ENCODE measurements around the gene IFNG-AS1. TPM values are rescaled to one million over a fixed set of nuclear protein-coding genes. Genes with fewer than 3 reads are reported as not detected.

Gene IFNG-AS1
- total RNA-seq, 1 experiment from 2014 or later: not detected

GRCh38 chr12:68048648-68049297 is 59.5 kb downstream of the IFNG-AS1 start:
- Histone ChIP-seq H4K20me1 (ENCODE audit: insufficient read depth) (no peaks in the 10 kb centered on the region), H3K9me2 (ENCODE audit: insufficient read depth) (no peaks in the 10 kb centered on the region), H3K4me1 (ENCODE audit: control insufficient read depth in 1 of 2, insufficient read depth in 2 of 2, low read length in 2 of 2) (no peaks in the 10 kb centered on the region), H3K27ac (ENCODE audit: low read depth, low read length) (no peak overlapping the region), H3K4me2 (ENCODE audit: low read length) (no peak overlapping the region), H3K79me2 (ENCODE audit: insufficient read depth, low read length) (no peaks in the 10 kb centered on the region), H3K9me3 (ENCODE audit: control insufficient read depth in 1 of 2, insufficient read depth in 1 of 2, low read depth in 1 of 2, low read length in 2 of 2) (no peaks in the 10 kb centered on the region), H3K36me3 (ENCODE audit: control insufficient read depth in 1 of 2, insufficient read depth in 2 of 2, low read length in 2 of 2) (no peaks in the 10 kb centered on the region), H3K9ac (ENCODE audit: low read length) (no peak overlapping the region), H2AFZ (ENCODE audit: low read depth, low read length, poor library complexity, severe bottlenecking) (no peak overlapping the region), H3K4me3 (replicated peaks in 1 of 2; ENCODE audit: low read depth in 1 of 2, low read length in 2 of 2) (no peak overlapping the region), H3K27me3 (ENCODE audit: insufficient read depth, low read length) (no peaks in the 10 kb centered on the region)
- BruUV-seq (replicated peaks): no TSS peak
- ChIA-PET POLR2A (no interaction called here), CTCF (interaction anchor here (1.5 to 1.6 kb wide), 2 partner anchors 8 to 110 kb away, joined by 3 to 6 read pairs; no protein-coding TSS in a partner anchor), RAD21 (ENCODE audit: low non-redundant PET in 1 of 2, low total read pairs in 2 of 2, uncharacterized antibody in 2 of 2, unreplicated experiment in 2 of 2) (no interaction called here)
- no peak for ATAC-seq
- intact Hi-C loops (cut with micrococcal nuclease): loop anchor here (10.0 kb wide), 1 partner anchor 1026 kb away; no protein-coding TSS in a partner anchor
- no peak for DNase-seq (ENCODE audit: low read depth, low spot score)
- no peak for TF ChIP-seq FOSL1 (IDR thresholded peaks at IDR 0.05; ENCODE audit: low read depth)
- no peak for TF ChIP-seq EGR1 (IDR thresholded peaks at IDR 0.05; ENCODE audit: low read depth)

- no peak for ATAC-seq
- H2AFZ ChIP-seq (ENCODE audit: low read depth, low read length, poor library complexity, severe bottlenecking): no peak overlapping the region
- ChIA-PET POLR2A (no interaction called here), RAD21 (ENCODE audit: low non-redundant PET in 1 of 2, low total read pairs in 2 of 2, uncharacterized antibody in 2 of 2, unreplicated experiment in 2 of 2) (no interaction called here), CTCF (no interaction called here)
- no peaks in the 10 kb centered on the region for H3K27me3 ChIP-seq (ENCODE audit: insufficient read depth, low read length)
- no peak overlapping the region for H3K4me2 ChIP-seq (ENCODE audit: low read length)
- no peak for DNase-seq (ENCODE audit: low read depth, low spot score)
- no peaks in the 10 kb centered on the region for H3K79me2 ChIP-seq (ENCODE audit: insufficient read depth, low read length)
- no peaks in the 10 kb centered on the region for H3K9me2 ChIP-seq (ENCODE audit: insufficient read depth)
- H3K4me1 ChIP-seq (ENCODE audit: control insufficient read depth in 1 of 2, insufficient read depth in 2 of 2, low read length in 2 of 2): no peaks in the 10 kb centered on the region
- H3K36me3 ChIP-seq (ENCODE audit: control insufficient read depth in 1 of 2, insufficient read depth in 2 of 2, low read length in 2 of 2): no peaks in the 10 kb centered on the region
- no peak overlapping the region for H3K9ac ChIP-seq (ENCODE audit: low read length)
- no peaks in the 10 kb centered on the region for H3K9me3 ChIP-seq (ENCODE audit: control insufficient read depth in 1 of 2, insufficient read depth in 1 of 2, low read depth in 1 of 2, low read length in 2 of 2)
- BruUV-seq (replicated peaks): no TSS peak
- H3K4me3 ChIP-seq (replicated peaks in 1 of 2; ENCODE audit: low read depth in 1 of 2, low read length in 2 of 2): no peak overlapping the region
- intact Hi-C loops (cut with micrococcal nuclease): no loop called here
- H3K27ac ChIP-seq (ENCODE audit: low read depth, low read length): no peak overlapping the region
- H4K20me1 ChIP-seq (ENCODE audit: insufficient read depth): no peaks in the 10 kb centered on the region
- TF ChIP-seq JUND (IDR thresholded peaks at IDR 0.05) (no peak), ELF1 (IDR thresholded peaks at IDR 0.05; ENCODE audit: borderline replicate concordance, low read depth) (no peak)
- TF ChIP-seq, protein P1, sequence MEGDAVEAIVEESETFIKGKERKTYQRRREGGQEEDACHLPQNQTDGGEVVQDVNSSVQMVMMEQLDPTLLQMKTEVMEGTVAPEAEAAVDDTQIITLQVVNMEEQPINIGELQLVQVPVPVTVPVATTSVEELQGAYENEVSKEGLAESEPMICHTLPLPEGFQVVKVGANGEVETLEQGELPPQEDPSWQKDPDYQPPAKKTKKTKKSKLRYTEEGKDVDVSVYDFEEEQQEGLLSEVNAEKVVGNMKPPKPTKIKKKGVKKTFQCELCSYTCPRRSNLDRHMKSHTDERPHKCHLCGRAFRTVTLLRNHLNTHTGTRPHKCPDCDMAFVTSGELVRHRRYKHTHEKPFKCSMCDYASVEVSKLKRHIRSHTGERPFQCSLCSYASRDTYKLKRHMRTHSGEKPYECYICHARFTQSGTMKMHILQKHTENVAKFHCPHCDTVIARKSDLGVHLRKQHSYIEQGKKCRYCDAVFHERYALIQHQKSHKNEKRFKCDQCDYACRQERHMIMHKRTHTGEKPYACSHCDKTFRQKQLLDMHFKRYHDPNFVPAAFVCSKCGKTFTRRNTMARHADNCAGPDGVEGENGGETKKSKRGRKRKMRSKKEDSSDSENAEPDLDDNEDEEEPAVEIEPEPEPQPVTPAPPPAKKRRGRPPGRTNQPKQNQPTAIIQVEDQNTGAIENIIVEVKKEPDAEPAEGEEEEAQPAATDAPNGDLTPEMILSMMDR (IDR thresholded peaks at IDR 0.05 in 2 of 3, conservative IDR thresholded peaks at IDR 0.05 in 1 of 3; ENCODE audit: borderline replicate concordance in 1 of 3, insufficient read depth in 1 of 3, low read depth in 2 of 3, low read length in 2 of 3): no peak
Measured at GRCh38 chr12:68056300-68056699, 67.1 kb downstream of the IFNG-AS1 start.
